Progenitor cell of endocrine pancreas (in vitro differentiated cells): Measurements from ENCODE around the gene DEFB112. TPM values are rescaled to one million over a fixed set of nuclear protein-coding genes. Genes with fewer than 3 reads are reported as not detected.

Experiments used
- DNase-seq: peaks from one replicate; pipeline ENCODE4 v3.0.0; 2021; ENCODE audit warnings: low spot score; ENCODE audit not compliant: unreplicated experiment
- H3K27ac Mint-ChIP-seq: 2 replicates; pipeline ENCODE4 v1.8.0; 2021; ENCODE audit warnings: mild to moderate bottlenecking, moderate library complexity, mixed read lengths
- H3K27me3 Mint-ChIP-seq: 2 replicates; pipeline ENCODE4 v1.8.0; 2021; ENCODE audit warnings: mixed read lengths
- H3K36me3 Mint-ChIP-seq: 2 replicates; pipeline ENCODE4 v1.8.0; 2022; ENCODE audit warnings: mixed read lengths; ENCODE audit not compliant: insufficient read depth
- H3K4me1 Mint-ChIP-seq: 2 replicates; pipeline ENCODE4 v1.8.0; 2021; ENCODE audit warnings: low read depth, mixed read lengths
- H3K4me3 Mint-ChIP-seq: 2 replicates; pipeline ENCODE4 v1.8.0; 2021; ENCODE audit warnings: low read depth, mild to moderate bottlenecking, moderate library complexity, mixed read lengths
- H3K9me3 Mint-ChIP-seq: 2 replicates; pipeline ENCODE4 v1.8.0; 2021; ENCODE audit warnings: low read depth, mixed read lengths
- long read RNA-seq: library from polyadenylated mRNA; unstranded; transcript quantifications from one replicate; pipeline ENCODE4 v2.0.0, GENCODE V29; 2020
- total RNA-seq: library from RNA; stranded (reverse); gene quantifications from 2 replicates; pipeline ENCODE4 v1.2.1, GENCODE V29; 2021
- TF ChIP-seq, protein P1 (sequence below): fragments of 200-600 bp; sonication (generic); IDR thresholded peaks from one replicate; pipeline ENCODE4 v1.5.0; 2021; ENCODE audit warnings: antibody characterized with exemption, mild to moderate bottlenecking; ENCODE audit not compliant: unreplicated experiment

The DEFB112 gene, protein sequence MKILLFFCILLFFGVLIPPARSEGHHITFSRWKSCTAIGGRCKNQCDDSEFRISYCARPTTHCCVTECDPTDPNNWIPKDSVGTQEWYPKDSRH
- total RNA-seq: not detected in 2 replicates
- long read RNA-seq: 0 reads

DNA sequence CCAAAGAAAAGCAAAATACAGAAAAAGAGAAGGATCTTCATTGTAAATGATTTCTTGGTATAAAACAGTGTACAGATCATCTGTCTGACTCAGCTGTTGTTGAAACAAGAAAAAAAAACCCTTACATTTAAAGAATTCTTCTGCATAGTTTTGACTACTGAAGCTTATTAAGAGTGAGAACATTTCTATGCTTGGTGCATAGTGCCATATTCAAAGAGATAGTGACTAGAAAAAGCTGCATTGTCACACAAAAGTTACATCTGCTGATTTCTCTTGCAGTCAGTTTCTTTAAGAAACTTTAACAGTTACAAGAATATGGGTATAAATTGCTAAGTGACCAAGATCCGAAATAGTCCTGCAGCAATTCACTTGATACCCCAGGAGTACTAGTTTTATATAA lies at the start of gene DEFB112:
DEFB112 (minus strand) TSS at position 101 of the 400 bp plus-strand sequence; CDS start at position 41, 60 bp downstream.
- Mint-ChIP-seq H3K27me3 (no peaks in the 10 kb centered on the region), H3K4me3 (no peak within 1 kb of the TSS), H3K27ac (no peak within 1 kb of the TSS), H3K36me3 (no peaks in the 10 kb centered on the region), H3K4me1 (no peaks in the 10 kb centered on the region), H3K9me3 (no peaks in the 10 kb centered on the region)
- DNase-seq: no peak
- TF ChIP-seq, protein P1, sequence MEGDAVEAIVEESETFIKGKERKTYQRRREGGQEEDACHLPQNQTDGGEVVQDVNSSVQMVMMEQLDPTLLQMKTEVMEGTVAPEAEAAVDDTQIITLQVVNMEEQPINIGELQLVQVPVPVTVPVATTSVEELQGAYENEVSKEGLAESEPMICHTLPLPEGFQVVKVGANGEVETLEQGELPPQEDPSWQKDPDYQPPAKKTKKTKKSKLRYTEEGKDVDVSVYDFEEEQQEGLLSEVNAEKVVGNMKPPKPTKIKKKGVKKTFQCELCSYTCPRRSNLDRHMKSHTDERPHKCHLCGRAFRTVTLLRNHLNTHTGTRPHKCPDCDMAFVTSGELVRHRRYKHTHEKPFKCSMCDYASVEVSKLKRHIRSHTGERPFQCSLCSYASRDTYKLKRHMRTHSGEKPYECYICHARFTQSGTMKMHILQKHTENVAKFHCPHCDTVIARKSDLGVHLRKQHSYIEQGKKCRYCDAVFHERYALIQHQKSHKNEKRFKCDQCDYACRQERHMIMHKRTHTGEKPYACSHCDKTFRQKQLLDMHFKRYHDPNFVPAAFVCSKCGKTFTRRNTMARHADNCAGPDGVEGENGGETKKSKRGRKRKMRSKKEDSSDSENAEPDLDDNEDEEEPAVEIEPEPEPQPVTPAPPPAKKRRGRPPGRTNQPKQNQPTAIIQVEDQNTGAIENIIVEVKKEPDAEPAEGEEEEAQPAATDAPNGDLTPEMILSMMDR: no peak

DNA sequence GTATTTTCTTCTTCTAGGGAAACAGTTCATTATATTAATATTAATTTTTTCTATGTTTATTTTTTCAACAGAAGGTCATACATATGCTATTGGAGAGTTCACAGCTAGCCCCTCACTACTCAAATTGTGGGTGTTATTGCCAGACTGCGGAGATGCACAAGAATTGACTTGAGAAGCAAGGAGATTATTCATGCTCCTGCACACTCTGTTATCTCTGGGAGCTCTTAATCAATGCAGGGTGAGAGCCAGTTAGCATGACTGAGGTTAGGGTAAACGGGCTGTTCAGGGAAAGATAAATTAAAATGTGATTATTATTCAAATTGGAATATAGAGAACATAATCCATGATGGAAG lies 48.9 kb upstream of the DEFB112 start:
- Mint-ChIP-seq H3K9me3 (no peaks in the 10 kb centered on the region), H3K4me1 (peaks cover 19% of the 10 kb centered on the region)

DNA sequence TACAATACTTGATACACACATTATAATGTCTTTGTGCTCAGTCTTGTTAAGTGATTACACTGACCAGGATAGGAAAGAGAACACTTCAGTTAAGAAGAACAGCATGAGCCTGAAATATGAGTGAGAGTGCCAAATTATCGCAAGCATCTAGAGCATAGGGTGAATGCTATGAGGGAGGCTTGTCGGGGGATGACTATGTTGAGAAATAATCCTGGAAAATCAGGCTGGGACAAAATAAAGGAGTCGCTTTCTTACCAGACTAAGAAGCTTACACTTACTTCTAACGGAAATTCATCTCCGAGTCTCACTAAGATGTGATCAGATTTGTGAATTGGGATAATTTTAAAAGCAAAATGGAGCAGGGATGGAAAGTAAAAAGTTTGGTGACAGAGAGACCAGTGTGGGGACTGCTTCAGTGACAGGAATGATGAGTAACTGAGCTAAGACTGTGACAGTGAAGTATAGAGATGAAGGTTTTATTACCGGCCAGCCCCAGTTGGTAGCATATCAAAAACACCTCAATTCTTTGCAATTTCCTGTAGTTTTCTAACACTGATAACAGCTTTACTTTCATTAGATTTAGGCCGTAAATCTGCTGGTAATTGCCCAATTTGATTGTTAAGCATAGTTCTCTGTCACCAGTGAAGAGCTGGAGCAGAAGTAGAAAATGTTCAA lies 48.4 kb upstream of the DEFB112 start:
- TF ChIP-seq, protein P1: no peak
- H3K9me3 Mint-ChIP-seq: no peaks in the 10 kb centered on the region
- no peak overlapping the region for H3K27ac Mint-ChIP-seq
- no peak overlapping the region for H3K4me3 Mint-ChIP-seq
- no peaks in the 10 kb centered on the region for H3K36me3 Mint-ChIP-seq
- no peaks in the 10 kb centered on the region for H3K27me3 Mint-ChIP-seq
- no peak for DNase-seq
- peaks cover 24% of the 10 kb centered on the region for H3K4me1 Mint-ChIP-seq

More for the DNA sequence above, 48.9 kb upstream of the DEFB112 start:
- no peak for DNase-seq
- Mint-ChIP-seq H3K4me3 (no peak overlapping the region), H3K27ac (no peak overlapping the region), H3K27me3 (no peaks in the 10 kb centered on the region), H3K36me3 (no peaks in the 10 kb centered on the region)
- TF ChIP-seq, protein P1: no peak

DNA sequence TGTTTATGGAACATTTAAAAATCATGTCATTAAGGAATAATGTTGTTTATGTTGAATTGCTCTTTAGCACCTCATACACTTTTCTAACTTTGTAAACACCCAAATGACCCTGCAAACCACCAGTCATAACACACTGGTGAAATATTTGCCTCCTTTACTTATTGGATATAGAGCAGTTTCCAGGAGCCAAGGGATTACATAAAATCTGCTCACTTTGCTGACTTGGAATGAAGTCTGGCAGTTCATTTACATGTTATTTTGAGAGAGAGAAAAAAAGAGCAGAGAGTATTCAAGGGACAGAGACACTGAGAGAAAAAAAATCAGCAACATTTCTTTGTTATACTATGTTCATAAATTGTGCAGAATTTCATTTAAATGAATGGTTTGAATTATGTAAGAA lies 46.6 kb upstream of the DEFB112 start:
- H3K4me3 Mint-ChIP-seq: no peak overlapping the region
- H3K36me3 Mint-ChIP-seq: no peaks in the 10 kb centered on the region
- no peaks in the 10 kb centered on the region for H3K9me3 Mint-ChIP-seq
- no peak overlapping the region for H3K27ac Mint-ChIP-seq
- H3K27me3 Mint-ChIP-seq: no peaks in the 10 kb centered on the region
- DNase-seq: no peak
- TF ChIP-seq, protein P1: no peak
- peaks cover 27% of the 10 kb centered on the region for H3K4me1 Mint-ChIP-seq

DNA sequence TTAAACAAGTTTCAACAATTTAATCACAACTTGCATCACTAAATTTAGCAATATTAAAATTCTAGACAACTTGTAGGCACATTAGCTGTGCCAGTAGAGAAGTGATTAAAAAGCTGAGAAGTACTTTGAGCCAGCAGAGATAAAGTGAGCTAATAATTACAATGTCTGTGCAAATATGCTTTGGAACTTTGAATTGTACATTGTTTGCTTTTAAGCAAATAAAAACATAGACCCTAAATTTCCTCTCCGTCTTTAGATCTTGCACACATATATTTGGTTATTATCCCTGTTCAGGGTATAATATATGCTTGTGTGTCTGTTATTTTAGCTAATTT lies 44.2 kb upstream of the DEFB112 start:
- DNase-seq: no peak
- no peaks in the 10 kb centered on the region for H3K36me3 Mint-ChIP-seq
- H3K27ac Mint-ChIP-seq: no peak overlapping the region
- H3K27me3 Mint-ChIP-seq: no peaks in the 10 kb centered on the region
- H3K4me3 Mint-ChIP-seq: no peak overlapping the region
- H3K9me3 Mint-ChIP-seq: no peaks in the 10 kb centered on the region
- TF ChIP-seq, protein P1: no peak
- peaks cover 26% of the 10 kb centered on the region for H3K4me1 Mint-ChIP-seq
